ENCODE results near the gene PRKAG2.
"Not testable (repeated sequence)": the region's sequence is repeated elsewhere in the genome, so short reads cannot be mapped to it uniquely, and the experiment has no call there.

PRKAG2 gene

DNA sequence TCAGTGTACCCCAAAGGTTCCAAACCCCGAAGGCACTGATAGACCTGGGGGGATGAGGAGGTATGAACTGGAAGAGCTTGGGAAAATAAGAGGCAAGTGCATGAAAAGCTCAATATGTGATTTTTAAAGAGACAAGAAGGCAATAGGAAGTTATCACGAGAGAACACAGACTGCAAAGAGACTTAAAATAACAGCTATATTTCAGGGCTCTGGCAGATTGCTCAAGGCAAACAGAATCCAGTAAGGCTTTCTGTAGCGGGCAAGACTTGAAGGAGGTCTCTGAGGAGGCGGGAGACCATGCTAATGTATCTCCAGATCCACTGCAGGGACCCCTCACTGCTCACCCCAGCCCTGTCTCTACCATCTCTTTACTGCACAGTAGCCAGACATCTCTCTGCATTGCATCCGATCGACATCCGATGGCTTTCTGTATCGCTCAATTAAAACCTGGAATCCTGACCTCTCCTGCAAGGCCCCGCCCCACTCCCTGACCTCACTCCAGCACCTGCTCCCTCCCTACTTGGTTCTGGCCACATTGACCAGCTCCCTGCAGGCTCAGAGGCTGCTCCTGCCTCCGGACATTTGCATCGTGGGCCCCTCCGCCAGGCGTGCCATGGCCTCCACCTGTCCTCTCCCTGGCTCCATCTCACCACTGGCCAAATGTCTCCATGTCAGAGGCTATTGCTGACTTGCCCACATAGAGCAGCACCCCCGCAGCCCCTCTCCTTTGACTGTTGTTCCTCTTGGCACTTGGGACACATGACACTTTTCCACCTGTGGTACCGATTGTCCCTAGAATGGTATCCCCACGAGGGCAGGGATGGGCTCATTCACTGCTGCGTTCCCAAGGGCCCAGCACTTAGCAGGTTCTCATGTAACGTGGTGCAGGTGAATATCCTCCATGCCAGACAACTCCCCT lies 118.0 kb downstream of the PRKAG2 start:
- no peak for DNase-seq

DNA sequence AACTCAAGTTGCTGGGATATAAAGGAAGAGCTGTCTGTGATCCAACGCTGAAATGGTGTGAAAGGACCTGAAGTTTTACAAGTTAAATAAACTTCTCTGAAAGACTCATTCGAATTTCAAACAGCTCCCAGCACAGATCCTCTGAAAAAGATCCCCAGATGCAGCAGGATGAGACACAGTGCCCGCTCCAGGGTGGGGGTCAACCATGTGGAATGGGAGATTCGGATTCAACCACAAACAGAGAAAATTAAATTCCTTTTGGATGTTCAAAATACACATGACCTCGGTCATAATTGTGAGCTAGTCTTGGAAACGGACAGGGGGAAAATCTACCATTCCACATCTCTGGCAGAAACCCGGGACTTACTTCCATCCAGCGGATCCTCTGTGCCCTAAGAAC lies 119.6 kb downstream of the PRKAG2 start:
- no peak for DNase-seq

- DNase-seq, result no peak
Observed at GRCh38 chr7:151756866-151757265, 120.0 kb downstream of the PRKAG2 start.

DNA sequence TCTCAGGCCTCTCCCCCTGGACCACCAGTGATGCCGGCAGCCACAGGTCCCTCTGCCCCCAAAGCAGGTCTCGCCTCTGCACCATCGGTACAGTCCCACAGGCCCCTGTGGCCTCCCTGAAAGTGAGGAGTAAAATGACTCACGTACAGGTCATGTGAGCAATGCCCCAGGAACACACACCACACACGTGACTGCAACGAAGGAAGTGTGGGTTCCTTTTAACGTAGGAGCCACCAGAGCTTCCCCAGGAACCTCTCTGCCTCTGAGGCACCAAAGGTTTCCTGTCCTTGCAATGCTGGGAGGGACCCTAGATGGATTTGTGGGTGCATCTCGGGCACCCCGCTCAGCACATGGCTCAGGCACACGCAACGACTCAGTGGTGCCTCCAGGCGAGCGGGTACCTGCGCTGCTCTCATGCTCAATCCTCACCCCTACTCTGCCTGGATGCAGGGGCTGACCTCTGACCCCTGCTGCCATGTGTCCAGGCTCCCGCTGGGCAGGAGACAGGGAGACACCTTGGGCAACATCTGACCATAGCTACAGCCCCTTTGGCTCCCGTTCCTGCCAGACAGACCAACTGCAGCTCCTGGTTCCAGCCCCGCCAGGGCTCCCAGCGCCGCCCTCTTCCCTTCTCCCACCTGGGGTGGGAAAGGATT lies 120.7 kb downstream of the PRKAG2 start:
- DNase-seq, result no peak

- no peak for DNase-seq
Observed at GRCh38 chr7:151755131-151755801, 121.6 kb downstream of the PRKAG2 start.

DNA sequence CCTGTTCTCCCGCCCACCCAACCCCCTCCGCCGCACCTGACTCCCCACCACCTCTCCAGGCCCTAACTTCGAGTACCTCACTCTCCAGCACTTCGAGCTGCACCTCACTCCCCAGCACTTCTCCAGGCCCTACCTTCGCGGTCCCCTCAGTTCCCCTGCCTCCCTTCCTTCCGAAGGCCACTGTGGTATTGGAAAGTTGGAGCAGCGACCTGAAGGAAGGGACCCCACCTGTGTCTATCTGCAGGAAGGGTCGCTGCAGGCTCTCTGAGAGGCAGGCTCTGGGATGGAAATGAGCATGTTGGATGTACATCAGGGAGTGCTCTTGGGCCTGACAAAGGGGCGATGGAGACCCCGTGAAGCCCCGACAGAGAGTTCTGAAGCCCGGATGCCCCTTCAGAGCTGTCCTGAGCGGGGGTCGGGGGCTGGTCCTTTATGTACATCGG lies 122.2 kb downstream of the PRKAG2 start:
- DNase-seq, result no peak

DNA sequence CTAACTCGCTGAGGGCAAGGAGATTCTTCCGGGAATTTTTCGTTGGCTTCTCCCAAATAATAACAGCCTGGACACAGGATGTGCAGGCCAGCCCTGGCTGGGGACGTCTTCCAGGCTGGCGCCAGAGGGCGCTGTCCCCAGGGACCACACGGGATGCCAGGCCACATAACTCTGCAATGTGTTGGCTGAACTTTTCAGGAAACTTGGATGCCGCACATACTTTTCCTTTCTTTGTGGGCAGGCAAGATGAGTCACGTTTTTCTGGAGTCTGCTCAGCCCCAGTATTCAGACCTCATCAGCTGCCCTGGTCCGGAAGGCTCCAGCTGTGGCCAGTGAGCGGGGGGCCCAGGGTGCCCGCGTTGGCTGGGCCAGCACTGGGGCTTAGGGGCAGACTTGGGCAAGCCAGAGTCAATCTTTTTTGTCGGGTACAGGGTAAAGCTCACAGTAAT lies 122.7 kb downstream of the PRKAG2 start:
- no peak for DNase-seq

- DNase-seq, result no peak
Observed at GRCh38 chr7:151752816-151753595, 123.9 kb downstream of the PRKAG2 start.

DNA sequence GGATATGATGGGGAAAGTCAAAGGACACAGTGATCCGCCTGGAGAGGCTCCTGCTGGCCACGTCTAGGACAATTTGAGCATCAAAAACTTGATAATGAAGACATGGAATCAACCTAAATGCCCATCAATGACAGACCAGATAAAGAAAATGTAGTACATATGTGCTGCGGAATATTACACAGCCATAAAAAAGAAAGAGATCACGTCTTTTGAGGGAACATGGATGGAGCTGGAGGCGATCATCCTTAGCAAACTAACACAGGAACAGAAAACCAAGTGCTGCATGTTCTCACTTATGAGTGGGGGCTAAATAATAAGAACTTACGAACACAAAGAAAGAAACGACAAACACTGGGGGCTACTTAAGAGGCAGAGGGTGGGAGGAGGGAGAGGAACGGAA lies 124.9 kb downstream of the PRKAG2 start:
- no peak for DNase-seq

- no peak for DNase-seq
Observed at GRCh38 chr7:151748733-151749132, 128.2 kb downstream of the PRKAG2 start.

GRCh38 chr7:151748021-151748420 lies 128.9 kb downstream of the PRKAG2 start:
- not testable (repeated sequence) for DNase-seq

DNA sequence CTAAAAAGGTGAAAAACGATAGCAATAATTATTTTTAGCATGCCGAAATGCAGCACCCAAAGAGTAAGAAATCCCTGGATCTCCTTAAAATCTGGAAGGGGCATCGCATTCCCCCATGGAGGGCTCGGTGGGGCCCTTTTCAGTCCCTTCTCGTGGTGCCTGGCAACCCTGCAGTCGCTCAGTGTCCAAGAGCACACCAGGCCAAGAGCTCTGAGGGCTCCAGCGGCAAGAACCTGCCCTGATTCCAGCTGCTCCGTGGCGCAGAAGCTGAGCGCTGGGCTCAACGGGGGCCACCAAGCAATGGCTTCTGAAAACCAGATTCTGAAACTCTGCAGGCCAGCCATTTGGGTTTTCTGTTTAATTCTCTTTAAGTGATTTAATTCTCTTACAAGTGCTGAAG lies 131.2 kb downstream of the PRKAG2 start:
- DNase-seq, result no peak

DNA sequence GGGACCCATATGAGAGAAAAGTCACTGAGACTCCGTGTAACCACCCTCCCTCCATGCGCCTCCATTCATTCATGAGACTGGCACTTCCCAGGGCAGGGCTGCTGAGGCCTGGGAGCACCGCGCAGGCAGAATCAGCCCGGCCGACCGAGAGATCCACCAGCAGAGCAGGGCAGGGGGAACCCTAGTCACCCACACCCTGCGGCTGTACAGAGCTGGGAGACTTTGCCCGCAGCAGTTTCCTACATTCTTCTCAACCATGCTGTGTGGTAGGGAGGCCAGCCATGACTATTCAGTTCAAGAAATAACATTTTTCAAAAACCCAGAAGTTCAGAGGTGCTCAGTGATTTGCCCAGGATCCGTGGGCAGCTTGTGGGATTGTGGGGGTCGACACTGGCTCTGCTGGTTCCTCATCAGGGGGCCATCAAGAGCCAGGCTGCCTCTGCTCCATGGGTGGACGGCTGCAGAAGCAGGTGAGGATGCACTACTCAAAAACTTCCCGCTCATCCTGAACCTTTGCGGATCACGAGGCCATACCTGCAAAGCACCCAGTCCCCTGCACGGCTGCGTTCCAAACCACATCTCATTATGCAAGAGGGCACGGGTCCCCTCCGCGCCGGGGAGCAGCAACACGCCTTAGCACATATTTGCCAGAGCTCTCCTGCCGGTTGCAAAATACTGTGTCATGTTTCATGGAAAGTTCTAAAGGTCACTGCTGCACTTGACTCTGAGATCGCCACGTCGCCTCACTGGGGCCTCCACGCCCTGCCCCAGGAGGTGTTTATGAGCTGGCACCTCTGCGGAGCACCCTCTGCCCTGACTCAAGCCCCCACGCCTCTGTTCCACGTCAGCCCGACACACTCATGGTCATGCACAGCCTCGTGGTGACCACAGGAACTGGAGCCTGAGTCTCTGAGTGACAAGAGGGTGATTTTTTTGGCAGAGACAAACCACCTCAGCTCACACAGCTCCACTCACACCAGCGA lies 132.0 kb downstream of the PRKAG2 start:
- no peak for DNase-seq

GRCh38 chr7:151744051-151744580 lies 132.8 kb downstream of the PRKAG2 start:
- no peak for DNase-seq

DNA sequence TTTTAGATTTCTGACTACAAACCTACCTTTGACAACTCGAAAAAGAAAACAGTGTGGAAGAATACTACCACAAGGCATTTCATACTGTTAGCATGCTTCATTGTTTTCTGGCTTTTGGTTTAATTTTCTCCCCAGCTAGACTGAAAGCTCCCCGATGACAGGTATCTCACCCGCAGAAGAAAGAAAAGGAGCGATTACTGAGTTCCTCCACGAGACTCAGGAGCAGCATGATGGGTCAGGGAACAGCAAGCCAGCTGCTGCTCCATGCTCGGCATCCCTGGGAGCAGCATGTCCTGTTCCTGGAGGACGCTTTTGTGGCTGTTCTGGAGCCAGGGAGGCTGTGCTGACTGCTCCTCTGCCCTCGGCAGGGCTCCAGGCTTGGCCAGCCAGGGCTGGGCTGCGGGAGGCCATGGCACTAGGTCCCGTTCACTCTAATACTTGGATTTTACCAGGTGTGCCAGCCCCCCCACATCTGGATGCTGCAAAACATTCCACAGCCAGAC lies 133.4 kb downstream of the PRKAG2 start:
- DNase-seq, result no peak

DNA sequence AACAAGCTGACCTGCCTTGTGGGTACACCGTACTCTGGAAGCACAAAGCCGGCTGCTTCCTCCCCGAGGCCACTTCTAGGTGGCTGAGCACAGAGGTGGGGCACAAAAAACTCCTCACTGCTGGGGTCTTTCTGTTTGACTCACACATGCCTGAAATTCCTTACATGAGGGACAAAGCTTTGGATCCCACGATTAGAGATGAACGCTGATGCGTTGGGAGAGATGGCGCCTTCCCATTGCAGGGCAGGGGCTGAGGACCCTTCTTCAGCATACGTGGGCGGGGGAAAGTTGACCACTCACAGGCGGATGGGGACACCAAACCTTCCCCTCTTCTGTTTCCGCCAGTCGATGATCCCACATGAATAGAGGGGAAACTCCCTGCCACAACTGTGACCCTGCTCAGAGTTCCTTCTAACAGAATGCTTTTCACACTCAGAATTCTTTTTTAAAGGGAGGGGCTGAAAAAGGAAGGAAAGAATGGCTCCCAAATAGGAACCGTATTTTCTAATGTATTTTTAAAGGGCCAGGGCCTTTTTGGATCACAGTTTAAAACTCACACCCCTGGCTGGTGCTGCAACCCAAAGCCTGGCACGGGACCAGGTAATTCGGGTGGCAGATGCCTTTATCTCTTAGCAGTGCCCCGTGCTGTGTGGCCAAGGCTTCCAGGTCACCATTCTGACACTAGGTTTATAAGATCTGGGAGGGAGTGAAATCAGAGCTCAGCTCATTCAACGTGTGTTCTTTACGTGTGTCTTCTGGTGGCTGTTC lies 134.0 kb downstream of the PRKAG2 start:
- DNase-seq, result no peak

GRCh38 chr7:151741585-151741984 lies 135.3 kb downstream of the PRKAG2 start:
- no peak for DNase-seq

GRCh38 chr7:151740081-151740851 lies 136.6 kb downstream of the PRKAG2 start:
- no peak for DNase-seq

DNA sequence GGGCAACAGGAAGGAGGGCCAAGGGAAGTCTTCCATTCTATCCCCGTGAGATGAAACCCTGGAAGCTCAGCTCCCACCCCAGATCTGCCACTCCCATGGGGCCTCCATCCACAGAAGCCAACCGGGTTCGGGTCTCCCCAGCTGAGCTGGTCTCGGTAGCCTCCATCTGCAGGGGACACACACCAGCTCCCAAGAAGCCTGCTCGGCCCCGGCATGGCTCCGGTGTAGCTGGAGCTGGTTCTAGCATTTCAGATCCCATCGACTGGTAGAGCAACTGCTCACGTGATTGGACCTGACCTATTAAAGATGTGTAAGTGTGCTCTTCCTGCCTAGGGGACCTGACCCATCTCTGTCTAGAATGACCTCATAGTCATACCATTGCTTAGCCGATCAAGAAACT lies 138.0 kb downstream of the PRKAG2 start:
- DNase-seq, result no peak

All from KG1 (cell line).